HepG2 (cell line): ENCODE data around the gene SP5. TPM values are rescaled to one million over a fixed set of nuclear protein-coding genes. Genes with fewer than 3 reads are reported as not detected.
A peak's percentile ranks its signal among the peaks of the same experiment; 100 is the strongest.

Source experiments
- ATAC-seq: fragments of 200-7000 bp; cut with Tn5 transposase; 3 replicates; pipeline ENCODE4 v1.9.1; 2020; ENCODE audit warnings: mild to moderate bottlenecking, moderate library complexity
- BruUV-seq: library from RNA; stranded (reverse); fragments of 400-500 nt; replicated peaks from 2 replicates; lab custom pipeline; 2021; lab: Mats Ljungman, UMichigan
- CTCF ChIA-PET: fragments of 300-600 bp; formaldehyde crosslinking; extraction: SDS; loops from one replicate; lab custom pipeline; 2021; ENCODE audit warnings: low total read pairs, inconsistent platforms, low intra/inter-chr PET ratio; lab: Yijun Ruan, JAX
- POLR2A ChIA-PET: fragments of 350-600 bp; sonication (Branson Sonifier 250); formaldehyde crosslinking; loops from one replicate; lab custom pipeline; 2020; ENCODE audit warnings: antibody characterized with exemption, inconsistent platforms; lab: Yijun Ruan, JAX
- DNase-seq: peaks from one replicate; pipeline ENCODE4 v3.0.0-alpha.2; 2015; ENCODE audit warnings: low spot score
- FAIRE-seq: peaks from 3 replicates; lab custom pipeline; 2011; peaks lifted over from hg19 to GRCh38; lab: Jason Lieb, UNC
- H2AFZ ChIP-seq: one replicate; pipeline ENCODE4 v1.6.1; 2011; ENCODE audit warnings: low read length, inconsistent platforms
- H3K27ac ChIP-seq: fragments of 300-600 bp; 3 replicates; pipeline ENCODE4 v1.8.0; 2011; ENCODE audit warnings: mixed run types, mild to moderate bottlenecking, mixed read lengths, low read length, inconsistent platforms; ENCODE audit not compliant: insufficient read depth; ENCODE audit errors: extremely low read length
- H3K27me3 ChIP-seq, 2 experiments: fragments of 200-600 bp in 1 of 2; 2 replicates in 1 of 2; 3 replicates in 1 of 2; pipeline versions ENCODE4 v1.6.0 to v1.8.0; 2011; ENCODE audit warnings: low read length in 2 of 2, mild to moderate bottlenecking in 2 of 2, moderate library complexity in 2 of 2, inconsistent platforms in 1 of 2; ENCODE audit not compliant: insufficient read depth in 2 of 2, control insufficient read depth in 1 of 2
- H3K36me3 ChIP-seq, 2 experiments: fragments of 200-600 bp in 1 of 2; replicated peaks in 1 of 2; 2 replicates in 1 of 2; 3 replicates in 1 of 2; pipeline versions ENCODE4 v1.5.1 to v1.8.0; 2011; ENCODE audit warnings: low read length in 2 of 2, inconsistent platforms in 1 of 2; ENCODE audit not compliant: insufficient read depth in 2 of 2, control insufficient read depth in 1 of 2
- H3K4me1 ChIP-seq: 2 replicates; pipeline ENCODE4 v1.5.1; 2012; ENCODE audit warnings: low read length, inconsistent platforms; ENCODE audit not compliant: insufficient read depth
- H3K4me2 ChIP-seq: 2 replicates; pipeline ENCODE4 v1.6.0; 2011; ENCODE audit warnings: low read depth, low read length, inconsistent platforms
- H3K4me3 ChIP-seq, 3 experiments: fragments of 200-600 bp in 1 of 3; sonication (generic), shearing (Covaris generic) in 1 of 3; replicated peaks in 1 of 3; 2 replicates each; pipeline ENCODE4 v1.5.1; 2011 to 2016; ENCODE audit warnings: low read length in 3 of 3, inconsistent platforms in 2 of 3, low read depth in 2 of 3, mild to moderate bottlenecking in 2 of 3, control low read depth in 1 of 3, mixed read lengths in 1 of 3; ENCODE audit not compliant: insufficient read depth in 1 of 3
- H3K79me2 ChIP-seq: one replicate; pipeline ENCODE4 v1.6.1; 2011; ENCODE audit warnings: low read length, inconsistent platforms; ENCODE audit not compliant: insufficient read depth
- H3K9ac ChIP-seq: 2 replicates; pipeline ENCODE4 v1.6.0; 2011; ENCODE audit warnings: mild to moderate bottlenecking, low read depth, low read length, inconsistent platforms; ENCODE audit not compliant: insufficient read depth
- H3K9me3 ChIP-seq: 2 replicates; pipeline ENCODE4 v1.5.1; 2012; ENCODE audit warnings: mild to moderate bottlenecking, low read length
- H4K20me1 ChIP-seq: 2 replicates; pipeline ENCODE4 v1.6.0; 2011; ENCODE audit warnings: inconsistent platforms, mild to moderate bottlenecking, low read length, moderate library complexity; ENCODE audit not compliant: insufficient read depth
- KDM4B ChIP-seq: sonication (generic); formaldehyde crosslinking; IDR thresholded peaks from 2 replicates; pipeline ENCODE4 v1.4.0; 2020; ENCODE audit warnings: missing genetic modification reagents
- MIXL1 ChIP-seq: IDR thresholded peaks from 2 replicates; pipeline ENCODE4 v1.6.1; 2016
- SRSF9 ChIP-seq: fragments of 200-400 bp; formaldehyde crosslinking; IDR thresholded peaks from 2 replicates; pipeline ENCODE4 v1.6.1; 2018; ENCODE audit warnings: borderline replicate concordance, mild to moderate bottlenecking, low read depth, low read length; ENCODE audit not compliant: insufficient read depth, poor library complexity, severe bottlenecking
- ZNF235 ChIP-seq: sonication (generic); formaldehyde crosslinking; IDR thresholded peaks from 2 replicates; pipeline ENCODE4 v1.8.1; 2023; ENCODE audit warnings: mild to moderate bottlenecking, missing genetic modification reagents, borderline replicate concordance
- WGBS: methylation state at CpG from one replicate; pipeline ENCODE4 v1.1.6; 2017; ENCODE audit warnings: low lambda C conversion rate; 5-methylcytosine and 5-hydroxymethylcytosine counted together
- in situ Hi-C: cut with HindIII; loops from 2 replicates; pipeline ENCODE4 v1.10.0; 2017; ENCODE audit warnings: low pct_unique_long_range_greater_than_20kb; ENCODE audit not compliant: extremely low pct_ligation_motif_present
- intact Hi-C: fragments of 100-400 bp; cut with micrococcal nuclease; formaldehyde crosslinking; loops from one replicate; pipeline ENCODE4 v1.10.0; 2022; ENCODE audit not compliant: unreplicated experiment
- polyA plus RNA-seq, 8 experiments: library from polyadenylated mRNA; depleted of rRNA in 3 of 8; stranded (reverse) in 7 of 8; unstranded in 1 of 8; fragments of >200 nt; fragmentation: Illumina TruSeq in 4 of 8; extraction: Trizol in 4 of 8; gene quantifications; 2 replicates each; pipeline versions ENCODE4 v1.2.1 to v1.2.3, GENCODE V29; 2011 to 2016; ENCODE audit warnings: low read depth in 4 of 8, missing spikeins in 1 of 8, mixed read lengths in 1 of 8; ENCODE audit not compliant: insufficient read depth in 1 of 8
- total RNA-seq, 5 experiments: library from RNA; depleted of rRNA; stranded (reverse); fragments of >200 nt; fragmentation: Illumina TruSeq; extraction: Trizol; gene quantifications; 2 replicates each; pipeline ENCODE4 v1.2.3, GENCODE V29; 2016; ENCODE audit warnings: low read depth in 1 of 5
- TF ChIP-seq, protein P1 (sequence below), 2 experiments: fragments of 450-650 bp in 1 of 2; sonication (generic) in 1 of 2; formaldehyde crosslinking in 1 of 2; IDR thresholded peaks; 2 replicates each; pipeline versions ENCODE4 v1.6.1 to v1.8.0; 2016 to 2022; ENCODE audit warnings: antibody characterized with exemption in 1 of 2, mild to moderate bottlenecking in 1 of 2, missing genetic modification reagents in 1 of 2
- TF ChIP-seq, protein P2 (sequence below): sonication (generic); formaldehyde crosslinking; IDR thresholded peaks from 2 replicates; pipeline ENCODE4 v1.8.0; 2022; ENCODE audit warnings: low read depth, missing genetic modification reagents

The SP5 gene
- total and polyA plus RNA-seq, 2 of the 13 experiments (the other 11 are each of a cell fraction or from before 2014, with no cell fraction given), result 50.8 to 119 TPM

DNA sequence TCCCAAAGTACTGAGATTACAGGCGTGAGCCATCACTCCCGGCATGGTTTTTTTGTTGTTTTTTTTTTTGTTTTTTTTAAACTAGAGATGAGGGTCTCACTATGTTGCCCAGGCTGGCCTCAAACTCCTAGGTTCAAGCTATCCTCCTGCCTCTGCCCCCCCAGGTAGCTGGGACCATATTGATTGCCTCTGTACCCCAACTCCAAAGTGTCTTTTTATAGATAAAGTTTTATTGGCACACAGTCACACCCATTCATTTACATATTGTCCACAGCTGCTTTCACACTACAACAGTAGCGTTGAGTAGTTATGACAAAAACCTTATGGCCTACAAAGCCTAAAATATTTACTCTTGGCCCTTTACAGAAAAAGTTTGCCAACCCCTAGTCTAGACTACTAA is 45.2 kb upstream of the SP5 start:
- DNase-seq, result no peak
- in situ Hi-C loops, result no loop called here
- no peak overlapping the region for H3K4me3 ChIP-seq
- CTCF ChIA-PET, result no interaction called here
- no peaks in the 10 kb centered on the region for H3K36me3 ChIP-seq
- H3K4me2 ChIP-seq, result no peak overlapping the region
- no peak overlapping the region for H3K27ac ChIP-seq
- TF ChIP-seq, protein P1, sequence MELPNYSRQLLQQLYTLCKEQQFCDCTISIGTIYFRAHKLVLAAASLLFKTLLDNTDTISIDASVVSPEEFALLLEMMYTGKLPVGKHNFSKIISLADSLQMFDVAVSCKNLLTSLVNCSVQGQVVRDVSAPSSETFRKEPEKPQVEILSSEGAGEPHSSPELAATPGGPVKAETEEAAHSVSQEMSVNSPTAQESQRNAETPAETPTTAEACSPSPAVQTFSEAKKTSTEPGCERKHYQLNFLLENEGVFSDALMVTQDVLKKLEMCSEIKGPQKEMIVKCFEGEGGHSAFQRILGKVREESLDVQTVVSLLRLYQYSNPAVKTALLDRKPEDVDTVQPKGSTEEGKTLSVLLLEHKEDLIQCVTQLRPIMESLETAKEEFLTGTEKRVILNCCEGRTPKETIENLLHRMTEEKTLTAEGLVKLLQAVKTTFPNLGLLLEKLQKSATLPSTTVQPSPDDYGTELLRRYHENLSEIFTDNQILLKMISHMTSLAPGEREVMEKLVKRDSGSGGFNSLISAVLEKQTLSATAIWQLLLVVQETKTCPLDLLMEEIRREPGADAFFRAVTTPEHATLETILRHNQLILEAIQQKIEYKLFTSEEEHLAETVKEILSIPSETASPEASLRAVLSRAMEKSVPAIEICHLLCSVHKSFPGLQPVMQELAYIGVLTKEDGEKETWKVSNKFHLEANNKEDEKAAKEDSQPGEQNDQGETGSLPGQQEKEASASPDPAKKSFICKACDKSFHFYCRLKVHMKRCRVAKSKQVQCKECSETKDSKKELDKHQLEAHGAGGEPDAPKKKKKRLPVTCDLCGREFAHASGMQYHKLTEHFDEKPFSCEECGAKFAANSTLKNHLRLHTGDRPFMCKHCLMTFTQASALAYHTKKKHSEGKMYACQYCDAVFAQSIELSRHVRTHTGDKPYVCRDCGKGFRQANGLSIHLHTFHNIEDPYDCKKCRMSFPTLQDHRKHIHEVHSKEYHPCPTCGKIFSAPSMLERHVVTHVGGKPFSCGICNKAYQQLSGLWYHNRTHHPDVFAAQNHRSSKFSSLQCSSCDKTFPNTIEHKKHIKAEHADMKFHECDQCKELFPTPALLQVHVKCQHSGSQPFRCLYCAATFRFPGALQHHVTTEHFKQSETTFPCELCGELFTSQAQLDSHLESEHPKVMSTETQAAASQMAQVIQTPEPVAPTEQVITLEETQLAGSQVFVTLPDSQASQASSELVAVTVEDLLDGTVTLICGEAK (IDR thresholded peaks at IDR 0.05), result peak; percentile 48
- TF ChIP-seq, protein P1 (CRISPR knock-in tag; IDR thresholded peaks at IDR 0.05), result peak; percentile 81
- TF ChIP-seq SRSF9, result no peak
- TF ChIP-seq KDM4B (CRISPR knock-in tag), result no peak
- no peak for TF ChIP-seq ZNF235 (CRISPR knock-in tag)
- TF ChIP-seq, protein P2, sequence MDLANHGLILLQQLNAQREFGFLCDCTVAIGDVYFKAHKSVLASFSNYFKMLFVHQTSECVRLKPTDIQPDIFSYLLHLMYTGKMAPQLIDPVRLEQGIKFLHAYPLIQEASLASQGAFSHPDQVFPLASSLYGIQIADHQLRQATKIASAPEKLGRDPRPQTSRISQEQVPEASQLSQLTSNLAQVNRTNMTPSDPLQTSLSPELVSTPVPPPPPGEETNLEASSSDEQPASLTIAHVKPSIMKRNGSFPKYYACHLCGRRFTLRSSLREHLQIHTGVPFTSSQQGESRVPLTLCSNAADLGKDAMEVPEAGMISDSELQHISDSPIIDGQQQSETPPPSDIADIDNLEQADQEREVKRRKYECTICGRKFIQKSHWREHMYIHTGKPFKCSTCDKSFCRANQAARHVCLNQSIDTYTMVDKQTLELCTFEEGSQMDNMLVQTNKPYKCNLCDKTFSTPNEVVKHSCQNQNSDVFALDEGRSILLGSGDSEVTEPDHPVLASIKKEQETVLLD, result no peak
- no peak for TF ChIP-seq MIXL1
- WGBS, result 87% methylated on average over 3 of the region's 3 CpGs
- H3K4me1 ChIP-seq, result no peaks in the 10 kb centered on the region
- no peak for FAIRE-seq
- H3K27me3 ChIP-seq, result no peaks in the 10 kb centered on the region
- no peak overlapping the region for H3K9ac ChIP-seq
- POLR2A ChIA-PET, result no interaction called here
- H3K79me2 ChIP-seq, result no peaks in the 10 kb centered on the region
- no peak for ATAC-seq
- intact Hi-C loops, result no loop called here
- H2AFZ ChIP-seq, result no peak overlapping the region
- BruUV-seq, result no TSS peak
- no peaks in the 10 kb centered on the region for H3K9me3 ChIP-seq
- no peaks in the 10 kb centered on the region for H4K20me1 ChIP-seq
